ENCODE data around the gene LAMC3.

The LAMC3 gene

GRCh38 chr9:131020862-131021261 lies 11.9 kb downstream of the LAMC3 start:
- no peaks in the 10 kb centered on the region for H3K79me2 ChIP-seq (ENCODE audit: insufficient read depth, low read depth)
- H3K9ac ChIP-seq: no peak overlapping the region
- H3K4me3 ChIP-seq (IDR thresholded peaks at IDR 0.05; ENCODE audit: insufficient read depth, low read depth, low read length): no peak overlapping the region
- no peak overlapping the region for H3K4me2 ChIP-seq
- no peaks in the 10 kb centered on the region for H3K36me3 ChIP-seq (ENCODE audit: insufficient read depth)
- no peaks in the 10 kb centered on the region for H3K4me1 ChIP-seq (ENCODE audit: low read depth, poor library complexity, severe bottlenecking)
- peaks cover 95% of the 10 kb centered on the region for H3K27me3 ChIP-seq (ENCODE audit: insufficient read depth, low read depth)
- H2AFZ ChIP-seq (ENCODE audit: low read depth): no peak overlapping the region
- TF ChIP-seq CTCF (conservative IDR thresholded peaks at IDR 0.05; ENCODE audit: low read depth, low read length): no peak
- H4K20me1 ChIP-seq (ENCODE audit: insufficient read depth): no peaks in the 10 kb centered on the region
- no peak overlapping the region for H3K27ac ChIP-seq

GRCh38 chr9:131021785-131022184 lies 12.8 kb downstream of the LAMC3 start:
- TF ChIP-seq CTCF (conservative IDR thresholded peaks at IDR 0.05; ENCODE audit: low read depth, low read length): no peak
- Histone ChIP-seq H3K79me2 (ENCODE audit: insufficient read depth, low read depth) (no peaks in the 10 kb centered on the region), H3K27me3 (ENCODE audit: insufficient read depth, low read depth) (peaks cover 95% of the 10 kb centered on the region), H3K4me3 (IDR thresholded peaks at IDR 0.05; ENCODE audit: insufficient read depth, low read depth, low read length) (no peak overlapping the region), H3K36me3 (ENCODE audit: insufficient read depth) (no peaks in the 10 kb centered on the region), H4K20me1 (ENCODE audit: insufficient read depth) (no peaks in the 10 kb centered on the region), H2AFZ (ENCODE audit: low read depth) (no peak overlapping the region), H3K9ac (no peak overlapping the region), H3K4me2 (no peak overlapping the region), H3K27ac (no peak overlapping the region), H3K4me1 (ENCODE audit: low read depth, poor library complexity, severe bottlenecking) (no peaks in the 10 kb centered on the region)

GRCh38 chr9:131024978-131025868 lies 16.2 kb downstream of the LAMC3 start:
- H3K27me3 ChIP-seq (ENCODE audit: insufficient read depth, low read depth): peaks cover 100% of the 10 kb centered on the region
- no peaks in the 10 kb centered on the region for H3K36me3 ChIP-seq (ENCODE audit: insufficient read depth)
- no peaks in the 10 kb centered on the region for H3K79me2 ChIP-seq (ENCODE audit: insufficient read depth, low read depth)
- H3K4me2 ChIP-seq: no peak overlapping the region
- no peak overlapping the region for H2AFZ ChIP-seq (ENCODE audit: low read depth)
- H3K9ac ChIP-seq: no peak overlapping the region
- H4K20me1 ChIP-seq (ENCODE audit: insufficient read depth): no peaks in the 10 kb centered on the region
- no peak overlapping the region for H3K4me3 ChIP-seq (IDR thresholded peaks at IDR 0.05; ENCODE audit: insufficient read depth, low read depth, low read length)
- H3K27ac ChIP-seq: no peak overlapping the region
- no peaks in the 10 kb centered on the region for H3K4me1 ChIP-seq (ENCODE audit: low read depth, poor library complexity, severe bottlenecking)
- no peak for TF ChIP-seq CTCF (conservative IDR thresholded peaks at IDR 0.05; ENCODE audit: low read depth, low read length)

- Histone ChIP-seq H3K27me3 (ENCODE audit: insufficient read depth, low read depth) (peaks cover 100% of the 10 kb centered on the region), H4K20me1 (ENCODE audit: insufficient read depth) (no peaks in the 10 kb centered on the region)
Observed at GRCh38 chr9:131025953-131026858, 17.2 kb downstream of the LAMC3 start.

More at GRCh38 chr9:131025953-131026858, 17.2 kb downstream of the LAMC3 start:
- Histone ChIP-seq H3K4me2 (no peak overlapping the region), H3K4me1 (ENCODE audit: low read depth, poor library complexity, severe bottlenecking) (no peaks in the 10 kb centered on the region), H3K36me3 (ENCODE audit: insufficient read depth) (no peaks in the 10 kb centered on the region), H3K9ac (no peak overlapping the region), H3K27ac (no peak overlapping the region), H2AFZ (ENCODE audit: low read depth) (no peak overlapping the region), H3K4me3 (IDR thresholded peaks at IDR 0.05; ENCODE audit: insufficient read depth, low read depth, low read length) (no peak overlapping the region), H3K79me2 (ENCODE audit: insufficient read depth, low read depth) (no peaks in the 10 kb centered on the region)
- no peak for TF ChIP-seq CTCF (conservative IDR thresholded peaks at IDR 0.05; ENCODE audit: low read depth, low read length)

All from KMS-11 (cell line).